HEK293 (cell line): ENCODE data around the gene NECAB2.

ENCODE experiments used
- EGR2 ChIP-seq: fragments of 450-650 bp; formaldehyde crosslinking; IDR thresholded peaks from 2 replicates; pipeline ENCODE4 v1.5.1; 2016; ENCODE audit warnings: low read depth, missing biosample characterization, missing genetic modification characterization
- GLIS2 ChIP-seq: fragments of 450-650 bp; formaldehyde crosslinking; IDR thresholded peaks from 2 replicates; pipeline ENCODE4 v1.5.1; 2016; ENCODE audit warnings: missing biosample characterization, missing genetic modification characterization
- TCF7L2 ChIP-seq: IDR thresholded peaks from 2 replicates; pipeline ENCODE4 v1.6.1; 2011; ENCODE audit warnings: low read depth, mild to moderate bottlenecking, inconsistent platforms, low read length, moderate library complexity, borderline replicate concordance
- ZIC2 ChIP-seq: fragments of 450-650 bp; formaldehyde crosslinking; IDR thresholded peaks from 2 replicates; pipeline ENCODE4 v1.5.1; 2016; ENCODE audit warnings: missing biosample characterization, missing genetic modification characterization
- ZNF121 ChIP-seq: fragments of 450-650 bp; formaldehyde crosslinking; IDR thresholded peaks from 2 replicates; pipeline ENCODE4 v1.5.1; 2016; ENCODE audit warnings: missing biosample characterization, missing genetic modification characterization
- ZNF138 ChIP-seq: fragments of 450-650 bp; formaldehyde crosslinking; IDR thresholded peaks from 2 replicates; pipeline ENCODE4 v1.5.1; 2016; ENCODE audit warnings: missing biosample characterization, missing genetic modification characterization, borderline replicate concordance
- ZNF341 ChIP-seq: fragments of 450-650 bp; formaldehyde crosslinking; IDR thresholded peaks from 2 replicates; pipeline ENCODE4; 2016; ENCODE audit warnings: low read depth, missing biosample characterization, missing genetic modification characterization
- TF ChIP-seq, protein P1 (sequence below): fragments of 450-650 bp; formaldehyde crosslinking; IDR thresholded peaks from 2 replicates; pipeline ENCODE4 v1.5.1; 2016; ENCODE audit warnings: missing biosample characterization, missing genetic modification characterization
- TF ChIP-seq, protein P2 (sequence below): fragments of 450-650 bp; formaldehyde crosslinking; IDR thresholded peaks from 2 replicates; pipeline ENCODE4 v1.5.1; 2016; ENCODE audit warnings: missing biosample characterization, missing genetic modification characterization
- TF ChIP-seq, protein P3 (sequence below): fragments of 450-650 bp; formaldehyde crosslinking; IDR thresholded peaks from 2 replicates; pipeline ENCODE4 v1.5.1; 2017; ENCODE audit warnings: missing biosample characterization, mild to moderate bottlenecking, missing genetic modification characterization, moderate library complexity

DNA sequence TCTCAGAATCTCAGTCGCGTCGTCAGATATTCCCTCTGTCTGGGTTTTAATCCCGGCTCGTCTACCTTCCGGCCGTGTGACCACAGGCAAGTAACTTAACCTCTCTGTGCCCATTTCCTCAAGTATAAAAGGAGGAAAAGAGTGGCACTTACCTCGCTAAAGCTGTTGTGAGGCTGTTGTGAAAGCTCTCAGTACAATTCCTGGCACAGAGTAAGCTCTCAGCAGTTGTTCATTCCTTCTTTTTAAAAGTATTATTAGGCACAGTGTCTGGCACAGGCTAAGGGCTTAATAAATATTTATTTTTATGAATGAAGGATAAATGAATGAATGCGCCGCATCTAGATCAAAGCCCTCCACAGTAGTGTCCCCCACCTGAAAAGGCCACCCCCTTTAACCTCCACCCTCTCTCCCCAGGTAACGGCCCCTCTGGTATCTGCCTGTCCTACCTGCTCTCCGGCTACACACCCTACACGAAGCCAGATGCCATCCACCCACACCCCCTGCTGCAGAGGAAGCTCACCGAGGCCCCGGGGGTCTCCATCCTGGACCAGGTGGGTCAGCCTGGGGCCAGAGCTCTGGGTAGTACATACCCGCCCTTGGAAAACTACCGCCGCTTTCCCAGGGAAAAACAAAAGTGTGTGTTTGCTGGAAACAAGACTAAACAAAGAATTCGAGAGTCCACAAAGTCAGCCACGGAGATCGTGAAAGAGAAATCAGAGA, 9.0 kb upstream of the NECAB2 start:
- TF ChIP-seq, protein P1, sequence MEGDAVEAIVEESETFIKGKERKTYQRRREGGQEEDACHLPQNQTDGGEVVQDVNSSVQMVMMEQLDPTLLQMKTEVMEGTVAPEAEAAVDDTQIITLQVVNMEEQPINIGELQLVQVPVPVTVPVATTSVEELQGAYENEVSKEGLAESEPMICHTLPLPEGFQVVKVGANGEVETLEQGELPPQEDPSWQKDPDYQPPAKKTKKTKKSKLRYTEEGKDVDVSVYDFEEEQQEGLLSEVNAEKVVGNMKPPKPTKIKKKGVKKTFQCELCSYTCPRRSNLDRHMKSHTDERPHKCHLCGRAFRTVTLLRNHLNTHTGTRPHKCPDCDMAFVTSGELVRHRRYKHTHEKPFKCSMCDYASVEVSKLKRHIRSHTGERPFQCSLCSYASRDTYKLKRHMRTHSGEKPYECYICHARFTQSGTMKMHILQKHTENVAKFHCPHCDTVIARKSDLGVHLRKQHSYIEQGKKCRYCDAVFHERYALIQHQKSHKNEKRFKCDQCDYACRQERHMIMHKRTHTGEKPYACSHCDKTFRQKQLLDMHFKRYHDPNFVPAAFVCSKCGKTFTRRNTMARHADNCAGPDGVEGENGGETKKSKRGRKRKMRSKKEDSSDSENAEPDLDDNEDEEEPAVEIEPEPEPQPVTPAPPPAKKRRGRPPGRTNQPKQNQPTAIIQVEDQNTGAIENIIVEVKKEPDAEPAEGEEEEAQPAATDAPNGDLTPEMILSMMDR = no peak
- TF ChIP-seq GLIS2 (tag by site-specific recombination) (no peak), TCF7L2 (no peak), ZIC2 (tag by site-specific recombination) (no peak), ZNF121 (tag by site-specific recombination) (no peak), ZNF341 (tag by site-specific recombination) (no peak), ZNF138 (no peak), EGR2 (tag by site-specific recombination) (no peak)
- TF ChIP-seq, protein P2, sequence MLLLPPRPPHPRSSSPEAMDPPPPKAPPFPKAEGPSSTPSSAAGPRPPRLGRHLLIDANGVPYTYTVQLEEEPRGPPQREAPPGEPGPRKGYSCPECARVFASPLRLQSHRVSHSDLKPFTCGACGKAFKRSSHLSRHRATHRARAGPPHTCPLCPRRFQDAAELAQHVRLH (tag by site-specific recombination) = no peak
- TF ChIP-seq, protein P3, sequence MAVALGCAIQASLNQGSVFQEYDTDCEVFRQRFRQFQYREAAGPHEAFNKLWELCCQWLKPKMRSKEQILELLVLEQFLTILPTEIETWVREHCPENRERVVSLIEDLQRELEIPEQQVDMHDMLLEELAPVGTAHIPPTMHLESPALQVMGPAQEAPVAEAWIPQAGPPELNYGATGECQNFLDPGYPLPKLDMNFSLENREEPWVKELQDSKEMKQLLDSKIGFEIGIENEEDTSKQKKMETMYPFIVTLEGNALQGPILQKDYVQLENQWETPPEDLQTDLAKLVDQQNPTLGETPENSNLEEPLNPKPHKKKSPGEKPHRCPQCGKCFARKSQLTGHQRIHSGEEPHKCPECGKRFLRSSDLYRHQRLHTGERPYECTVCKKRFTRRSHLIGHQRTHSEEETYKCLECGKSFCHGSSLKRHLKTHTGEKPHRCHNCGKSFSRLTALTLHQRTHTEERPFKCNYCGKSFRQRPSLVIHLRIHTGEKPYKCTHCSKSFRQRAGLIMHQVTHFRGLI (tag by site-specific recombination) = no peak
